ENCODE results near the gene CCNG1.

DNA sequence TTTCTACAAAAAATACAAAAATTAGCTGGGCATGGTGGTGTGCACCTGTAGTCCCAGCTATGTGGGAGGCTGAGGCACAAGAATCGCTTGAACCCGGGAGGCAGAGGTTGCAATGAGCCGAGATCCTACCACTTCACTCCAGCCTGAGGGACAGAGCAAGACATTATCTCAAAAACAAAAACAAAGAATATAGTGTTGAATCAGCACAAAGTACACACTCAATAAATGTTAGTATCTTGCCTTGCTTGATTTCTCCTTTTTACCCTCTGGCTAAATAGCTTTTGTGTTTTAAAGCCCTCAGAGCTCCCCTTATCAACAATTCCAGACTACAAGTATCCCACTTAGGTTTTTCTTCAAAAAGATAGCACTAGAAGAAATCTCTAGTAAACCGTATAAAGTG is 37.5 kb upstream of the CCNG1 start:
- TF ChIP-seq CTCF (conservative IDR thresholded peaks at IDR 0.05; ENCODE audit: low read length) (no peak), EZH2phosphoT487 (IDR thresholded peaks at IDR 0.05; ENCODE audit: borderline replicate concordance) (no peak)

Data from Loucy (cell line).